HG02623 (cell line): ENCODE data around the gene FKBP5.
"Not testable (repeated sequence)": the region's sequence is repeated elsewhere in the genome, so short reads cannot be mapped to it uniquely, and the experiment has no call there.

Experiments used
- ATAC-seq: cut with Tn5 transposase; IDR thresholded peaks from one replicate; pipeline ENCODE4 v1.9.1; 2021; ENCODE audit warnings: moderate library complexity; ENCODE audit not compliant: unreplicated experiment

FKBP5 gene

GRCh38 chr6:35691027-35691824 lies 2.5 kb upstream of the FKBP5 start:
- ATAC-seq = no peak

GRCh38 chr6:35690484-35690883 lies 1.8 kb upstream of the FKBP5 start:
- ATAC-seq = no peak

- ATAC-seq = not testable (repeated sequence)
These were observed 1.3 kb upstream of the FKBP5 start for GRCh38 chr6:35690006-35690405.

GRCh38 chr6:35687658-35688604 lies 784 bp downstream of the FKBP5 start:
- peak; percentile 34 for ATAC-seq

- no peak for ATAC-seq
These were observed 1.7 kb downstream of the FKBP5 start for GRCh38 chr6:35686873-35687555.

- ATAC-seq = no peak
These were observed 2.3 kb downstream of the FKBP5 start for GRCh38 chr6:35686436-35686835.

GRCh38 chr6:35683267-35683666 lies 5.4 kb downstream of the FKBP5 start:
- ATAC-seq = no peak

GRCh38 chr6:35681298-35681697 lies 7.4 kb downstream of the FKBP5 start:
- ATAC-seq = no peak

GRCh38 chr6:35679399-35679798 lies 9.3 kb downstream of the FKBP5 start:
- ATAC-seq = no peak

- no peak for ATAC-seq
These were observed 9.9 kb downstream of the FKBP5 start for GRCh38 chr6:35678814-35679213.

GRCh38 chr6:35678021-35678654 lies 10.6 kb downstream of the FKBP5 start:
- ATAC-seq = no peak

GRCh38 chr6:35677456-35677855 lies 11.3 kb downstream of the FKBP5 start:
- no peak for ATAC-seq

GRCh38 chr6:35675871-35676459 lies 12.8 kb downstream of the FKBP5 start:
- no peak for ATAC-seq

GRCh38 chr6:35674594-35674993 lies 14.1 kb downstream of the FKBP5 start:
- no peak for ATAC-seq

- no peak for ATAC-seq
These were observed 15.0 kb downstream of the FKBP5 start for GRCh38 chr6:35673755-35674154.

- not testable (repeated sequence) for ATAC-seq
These were observed 15.4 kb downstream of the FKBP5 start for GRCh38 chr6:35673284-35673666.

GRCh38 chr6:35670453-35670852 lies 18.3 kb downstream of the FKBP5 start:
- not testable (repeated sequence) for ATAC-seq

- ATAC-seq = no peak
These were observed 19.2 kb downstream of the FKBP5 start for GRCh38 chr6:35669451-35670045.

GRCh38 chr6:35668744-35669450 lies 19.8 kb downstream of the FKBP5 start:
- ATAC-seq = no peak
